NCI-H2107 treated with DMSO at 0.1 percent for 48 hours (cell line): ENCODE data around the gene GAGE12E.
"Not testable (repeated sequence)": the region's sequence is repeated elsewhere in the genome, so short reads cannot be mapped to it uniquely, and the experiment has no call there.

Source experiments
- DNase-seq: peaks from one replicate; lab custom pipeline; 2025; ENCODE audit not compliant: unreplicated experiment; lab: John Stamatoyannopoulos, UW

Gene GAGE12E, protein sequence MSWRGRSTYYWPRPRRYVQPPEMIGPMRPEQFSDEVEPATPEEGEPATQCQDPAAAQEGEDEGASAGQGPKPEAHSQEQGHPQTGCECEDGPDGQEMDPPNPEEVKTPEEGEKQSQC

DNA sequence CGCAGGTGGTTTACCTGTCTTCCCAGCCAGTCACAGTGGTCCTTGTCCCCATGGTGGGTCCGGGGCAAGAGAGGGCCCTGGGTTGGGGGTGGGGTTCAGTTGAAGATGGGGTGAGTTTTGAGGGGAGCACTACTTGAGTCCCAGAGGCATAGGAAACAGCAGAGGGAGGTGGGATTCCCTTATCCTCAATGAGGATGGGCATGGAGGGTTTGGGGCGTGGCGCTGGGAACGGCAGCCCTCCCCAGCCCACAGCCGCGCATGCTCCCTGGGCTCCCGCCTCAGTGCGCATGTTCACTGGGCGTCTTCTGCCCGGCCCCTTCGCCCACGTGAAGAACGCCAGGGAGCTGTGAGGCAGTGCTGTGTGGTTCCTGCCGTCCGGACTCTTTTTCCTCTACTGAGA lies at the start of gene GAGE12E:
Gene GAGE12E (plus strand): TSS at position 301 of the 400 bp plus-strand sequence. CDS start 1,155 bp downstream, outside the sequence.
- DNase-seq = not testable (repeated sequence)

DNA sequence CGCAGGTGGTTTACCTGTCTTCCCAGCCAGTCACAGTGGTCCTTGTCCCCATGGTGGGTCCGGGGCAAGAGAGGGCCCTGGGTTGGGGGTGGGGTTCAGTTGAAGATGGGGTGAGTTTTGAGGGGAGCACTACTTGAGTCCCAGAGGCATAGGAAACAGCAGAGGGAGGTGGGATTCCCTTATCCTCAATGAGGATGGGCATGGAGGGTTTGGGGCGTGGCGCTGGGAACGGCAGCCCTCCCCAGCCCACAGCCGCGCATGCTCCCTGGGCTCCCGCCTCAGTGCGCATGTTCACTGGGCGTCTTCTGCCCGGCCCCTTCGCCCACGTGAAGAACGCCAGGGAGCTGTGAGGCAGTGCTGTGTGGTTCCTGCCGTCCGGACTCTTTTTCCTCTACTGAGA lies 19.2 kb upstream of the GAGE12E start, which contains the start of gene GAGE12C:
Gene GAGE12C (plus strand): TSS at position 301 of the 400 bp plus-strand sequence. CDS start 1,155 bp downstream, outside the sequence.
- DNase-seq = not testable (repeated sequence)

DNA sequence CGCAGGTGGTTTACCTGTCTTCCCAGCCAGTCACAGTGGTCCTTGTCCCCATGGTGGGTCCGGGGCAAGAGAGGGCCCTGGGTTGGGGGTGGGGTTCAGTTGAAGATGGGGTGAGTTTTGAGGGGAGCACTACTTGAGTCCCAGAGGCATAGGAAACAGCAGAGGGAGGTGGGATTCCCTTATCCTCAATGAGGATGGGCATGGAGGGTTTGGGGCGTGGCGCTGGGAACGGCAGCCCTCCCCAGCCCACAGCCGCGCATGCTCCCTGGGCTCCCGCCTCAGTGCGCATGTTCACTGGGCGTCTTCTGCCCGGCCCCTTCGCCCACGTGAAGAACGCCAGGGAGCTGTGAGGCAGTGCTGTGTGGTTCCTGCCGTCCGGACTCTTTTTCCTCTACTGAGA lies 9.7 kb upstream of the GAGE12E start, which contains the start of gene GAGE12D:
Gene GAGE12D (plus strand): TSS at position 301 of the 400 bp plus-strand sequence. CDS start 1,155 bp downstream, outside the sequence.
- not testable (repeated sequence) for DNase-seq

DNA sequence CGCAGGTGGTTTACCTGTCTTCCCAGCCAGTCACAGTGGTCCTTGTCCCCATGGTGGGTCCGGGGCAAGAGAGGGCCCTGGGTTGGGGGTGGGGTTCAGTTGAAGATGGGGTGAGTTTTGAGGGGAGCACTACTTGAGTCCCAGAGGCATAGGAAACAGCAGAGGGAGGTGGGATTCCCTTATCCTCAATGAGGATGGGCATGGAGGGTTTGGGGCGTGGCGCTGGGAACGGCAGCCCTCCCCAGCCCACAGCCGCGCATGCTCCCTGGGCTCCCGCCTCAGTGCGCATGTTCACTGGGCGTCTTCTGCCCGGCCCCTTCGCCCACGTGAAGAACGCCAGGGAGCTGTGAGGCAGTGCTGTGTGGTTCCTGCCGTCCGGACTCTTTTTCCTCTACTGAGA lies 9.5 kb downstream of the GAGE12E start, which contains the start of gene GAGE12F:
Gene GAGE12F (plus strand): TSS at position 301 of the 400 bp plus-strand sequence. CDS start 1,155 bp downstream, outside the sequence.
- not testable (repeated sequence) for DNase-seq

DNA sequence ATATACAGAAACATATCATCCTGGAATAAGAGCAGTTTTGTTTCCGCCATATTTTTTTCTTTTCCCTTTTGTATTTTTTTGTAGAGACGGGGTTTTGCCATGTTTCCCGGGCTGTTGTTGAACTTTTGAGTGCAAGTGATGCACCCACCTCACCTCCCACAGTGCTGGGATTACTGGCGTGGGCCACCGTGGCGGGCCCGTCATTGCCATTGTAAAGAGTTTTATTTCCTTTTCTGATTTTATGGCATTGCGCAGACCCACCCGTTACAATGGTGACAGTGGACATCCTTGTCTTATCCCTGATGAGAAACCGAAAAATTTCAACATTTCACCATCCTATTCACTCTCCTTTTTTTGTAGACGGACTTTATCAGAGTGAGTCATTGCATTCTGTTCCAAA lies 17.6 kb downstream of the GAGE12E start:
- not testable (repeated sequence) for DNase-seq

DNA sequence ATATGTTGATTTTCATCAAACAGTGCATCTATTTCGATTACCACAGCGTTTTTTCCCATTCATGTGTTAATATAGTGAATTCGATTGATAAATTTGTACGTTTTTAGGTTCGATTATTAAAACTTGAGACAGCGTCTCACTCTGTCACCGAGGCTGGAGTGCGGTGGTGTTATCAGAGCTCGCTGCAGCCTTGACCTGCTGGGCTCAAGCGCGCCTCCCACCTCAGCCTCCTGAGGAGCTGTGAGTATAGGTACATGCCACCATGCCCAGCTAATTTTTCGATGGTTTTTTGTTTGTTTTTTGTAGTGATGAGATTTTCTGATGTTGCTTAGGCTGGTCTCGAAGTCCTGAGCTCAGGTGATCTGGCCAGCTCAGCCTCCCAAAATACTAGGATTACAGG lies 18.1 kb downstream of the GAGE12E start:
- DNase-seq = not testable (repeated sequence)

DNA sequence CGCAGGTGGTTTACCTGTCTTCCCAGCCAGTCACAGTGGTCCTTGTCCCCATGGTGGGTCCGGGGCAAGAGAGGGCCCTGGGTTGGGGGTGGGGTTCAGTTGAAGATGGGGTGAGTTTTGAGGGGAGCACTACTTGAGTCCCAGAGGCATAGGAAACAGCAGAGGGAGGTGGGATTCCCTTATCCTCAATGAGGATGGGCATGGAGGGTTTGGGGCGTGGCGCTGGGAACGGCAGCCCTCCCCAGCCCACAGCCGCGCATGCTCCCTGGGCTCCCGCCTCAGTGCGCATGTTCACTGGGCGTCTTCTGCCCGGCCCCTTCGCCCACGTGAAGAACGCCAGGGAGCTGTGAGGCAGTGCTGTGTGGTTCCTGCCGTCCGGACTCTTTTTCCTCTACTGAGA lies 19.0 kb downstream of the GAGE12E start, which contains the start of gene GAGE12G:
Gene GAGE12G (plus strand): TSS at position 301 of the 400 bp plus-strand sequence. CDS start 1,155 bp downstream, outside the sequence.
- not testable (repeated sequence) for DNase-seq

DNA sequence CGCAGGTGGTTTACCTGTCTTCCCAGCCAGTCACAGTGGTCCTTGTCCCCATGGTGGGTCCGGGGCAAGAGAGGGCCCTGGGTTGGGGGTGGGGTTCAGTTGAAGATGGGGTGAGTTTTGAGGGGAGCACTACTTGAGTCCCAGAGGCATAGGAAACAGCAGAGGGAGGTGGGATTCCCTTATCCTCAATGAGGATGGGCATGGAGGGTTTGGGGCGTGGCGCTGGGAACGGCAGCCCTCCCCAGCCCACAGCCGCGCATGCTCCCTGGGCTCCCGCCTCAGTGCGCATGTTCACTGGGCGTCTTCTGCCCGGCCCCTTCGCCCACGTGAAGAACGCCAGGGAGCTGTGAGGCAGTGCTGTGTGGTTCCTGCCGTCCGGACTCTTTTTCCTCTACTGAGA lies 28.6 kb downstream of the GAGE12E start, which contains the start of gene GAGE12H:
Gene GAGE12H (plus strand): TSS at position 301 of the 400 bp plus-strand sequence. CDS start 1,155 bp downstream, outside the sequence.
- DNase-seq = not testable (repeated sequence)

DNA sequence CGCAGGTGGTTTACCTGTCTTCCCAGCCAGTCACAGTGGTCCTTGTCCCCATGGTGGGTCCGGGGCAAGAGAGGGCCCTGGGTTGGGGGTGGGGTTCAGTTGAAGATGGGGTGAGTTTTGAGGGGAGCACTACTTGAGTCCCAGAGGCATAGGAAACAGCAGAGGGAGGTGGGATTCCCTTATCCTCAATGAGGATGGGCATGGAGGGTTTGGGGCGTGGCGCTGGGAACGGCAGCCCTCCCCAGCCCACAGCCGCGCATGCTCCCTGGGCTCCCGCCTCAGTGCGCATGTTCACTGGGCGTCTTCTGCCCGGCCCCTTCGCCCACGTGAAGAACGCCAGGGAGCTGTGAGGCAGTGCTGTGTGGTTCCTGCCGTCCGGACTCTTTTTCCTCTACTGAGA lies 38.1 kb downstream of the GAGE12E start, which contains the start of gene GAGE2A:
Gene GAGE2A (plus strand): TSS at position 301 of the 400 bp plus-strand sequence. CDS start 1,155 bp downstream, outside the sequence.
- not testable (repeated sequence) for DNase-seq

DNA sequence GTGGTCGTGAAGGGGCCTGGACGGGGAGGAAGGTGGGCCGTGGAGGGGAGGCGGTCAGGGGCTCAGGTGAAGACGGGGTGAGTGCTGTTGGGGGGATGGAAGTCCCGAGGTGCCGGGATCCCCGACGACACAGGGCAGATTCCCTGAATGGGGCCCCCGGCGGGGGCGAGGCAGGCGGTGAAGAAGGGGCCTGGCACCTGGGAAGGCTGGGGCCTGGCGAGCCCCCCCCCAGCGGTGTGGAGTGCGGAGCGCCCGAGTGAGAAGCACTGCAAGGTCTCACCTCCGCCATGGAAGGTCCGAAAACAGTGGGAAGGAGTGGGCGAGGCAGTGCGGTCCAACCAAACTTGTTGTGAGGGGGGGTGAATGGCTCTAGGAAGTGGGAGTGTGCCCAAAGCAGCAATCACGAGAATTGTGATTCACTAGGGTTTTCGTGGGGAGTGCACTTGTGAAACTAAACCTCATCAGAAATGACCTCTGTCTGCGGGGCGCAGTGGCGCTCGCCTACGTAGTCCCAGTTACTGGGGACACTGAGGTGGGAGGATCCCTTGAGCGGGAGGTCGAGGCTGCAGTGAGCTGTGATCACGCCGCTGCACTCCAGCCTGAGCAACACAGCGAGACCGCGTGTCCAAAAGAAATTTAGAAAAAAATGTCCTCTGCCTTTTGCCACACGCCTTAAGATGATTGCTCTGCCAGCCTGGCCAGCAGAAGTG lies 38.8 kb downstream of the GAGE12E start:
- DNase-seq = not testable (repeated sequence)

DNA sequence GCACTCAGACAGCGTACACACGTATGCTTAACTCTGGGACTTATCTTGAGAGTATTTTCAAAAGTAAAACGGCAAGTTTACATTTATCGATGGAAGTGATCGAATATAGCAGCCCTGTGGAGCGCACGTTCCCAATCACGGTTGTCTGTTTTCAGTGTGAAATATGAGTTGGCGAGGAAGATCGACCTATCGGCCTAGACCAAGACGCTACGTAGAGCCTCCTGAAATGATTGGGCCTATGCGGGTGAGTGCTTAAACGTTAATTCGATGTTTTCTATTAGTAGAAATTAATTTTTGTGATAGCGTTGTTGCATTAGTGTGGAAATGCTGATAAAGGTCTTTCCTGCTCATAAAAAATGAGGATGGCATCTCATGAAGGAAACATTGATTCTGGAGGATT lies 39.4 kb downstream of the GAGE12E start:
- not testable (repeated sequence) for DNase-seq

DNA sequence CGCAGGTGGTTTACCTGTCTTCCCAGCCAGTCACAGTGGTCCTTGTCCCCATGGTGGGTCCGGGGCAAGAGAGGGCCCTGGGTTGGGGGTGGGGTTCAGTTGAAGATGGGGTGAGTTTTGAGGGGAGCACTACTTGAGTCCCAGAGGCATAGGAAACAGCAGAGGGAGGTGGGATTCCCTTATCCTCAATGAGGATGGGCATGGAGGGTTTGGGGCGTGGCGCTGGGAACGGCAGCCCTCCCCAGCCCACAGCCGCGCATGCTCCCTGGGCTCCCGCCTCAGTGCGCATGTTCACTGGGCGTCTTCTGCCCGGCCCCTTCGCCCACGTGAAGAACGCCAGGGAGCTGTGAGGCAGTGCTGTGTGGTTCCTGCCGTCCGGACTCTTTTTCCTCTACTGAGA lies 47.6 kb downstream of the GAGE12E start, which contains the start of gene GAGE1:
Gene GAGE1 (plus strand): TSS at position 301 of the 400 bp plus-strand sequence. CDS start 1,155 bp downstream, outside the sequence.
- DNase-seq = not testable (repeated sequence)
